Ascending aorta (tissue), 2 donors: ENCODE data around the gene CSGALNACT2. TPM values are rescaled to one million over a fixed set of nuclear protein-coding genes. Genes with fewer than 3 reads are reported as not detected.

ENCODE experiments used
- DNase-seq, 2 donors: peaks; one replicate each; pipeline ENCODE4 v3.0.0-alpha.2; 2019; ENCODE audit warnings: low spot score in 2 of 2
- H3K27ac ChIP-seq, 2 donors: fragments of 200-600 bp; sonication (generic); one replicate each; pipeline ENCODE4 v1.5.1; 2016 to 2017; ENCODE audit warnings: mild to moderate bottlenecking in 1 of 2
- H3K27me3 ChIP-seq: fragments of 200-600 bp; sonication (generic); one replicate; pipeline ENCODE4 v1.5.1; 2017
- H3K36me3 ChIP-seq, 2 donors: fragments of 200-600 bp; sonication (generic); one replicate each; pipeline ENCODE4 v1.5.1; 2016
- H3K4me1 ChIP-seq, 2 donors: fragments of 200-600 bp; sonication (generic); one replicate each; pipeline ENCODE4 v1.5.1; 2016 to 2017; ENCODE audit warnings: mild to moderate bottlenecking in 1 of 2
- H3K4me3 ChIP-seq, 2 donors: fragments of 200-600 bp; sonication (generic); one replicate each; pipeline ENCODE4 v1.5.1; 2016 to 2017; ENCODE audit warnings: mild to moderate bottlenecking in 1 of 2
- H3K9me3 ChIP-seq, 2 donors: fragments of 200-600 bp; sonication (generic); one replicate each; pipeline ENCODE4 v1.5.1; 2016
- CTCF ChIP-seq, 3 experiments: fragments of 200-600 bp in 2 of 3; fragments of 450-650 bp in 1 of 3; sonication (generic) in 2 of 3; IDR thresholded peaks; one replicate each; pipeline ENCODE4 v1.5.1; 2016 to 2019; ENCODE audit warnings: antibody characterized with exemption in 3 of 3, mild to moderate bottlenecking in 1 of 3, moderate library complexity in 1 of 3
- intact Hi-C: fragments of 100-400 bp; cut with DNase I; formaldehyde crosslinking; loops from one replicate; pipeline ENCODE4 v1.15.1; 2023
- total RNA-seq: library from RNA; depleted of rRNA; stranded (reverse); fragments of >200 nt; gene quantifications from one replicate; pipeline ENCODE4 v1.1.0, GENCODE V29; 2016

CSGALNACT2 gene
- total RNA-seq, 1 donor from 2014 or later: 19.7 TPM

GRCh38 chr10:43230101-43230908 is 92.1 kb downstream of the CSGALNACT2 start:
- H3K9me3 ChIP-seq: no peaks in the 10 kb centered on the region
- intact Hi-C loops: no loop called here
- peaks cover 0 to 2% of the 10 kb centered on the region in 2 donors for H3K4me1 ChIP-seq
- H3K27me3 ChIP-seq: no peaks in the 10 kb centered on the region
- peak overlapping the region; percentile 36 to 57 for H3K4me3 ChIP-seq
- no peaks in the 10 kb centered on the region for H3K36me3 ChIP-seq
- TF ChIP-seq CTCF (IDR thresholded peaks at IDR 0.05): no peak
- peak in 1 of 2 donors; percentile 58 for DNase-seq
- no peak overlapping the region for H3K27ac ChIP-seq

GRCh38 chr10:43230909-43231522 is 92.8 kb downstream of the CSGALNACT2 start:
- Histone ChIP-seq H3K9me3 (no peaks in the 10 kb centered on the region), H3K4me3 (no peak overlapping the region), H3K36me3 (no peaks in the 10 kb centered on the region), H3K4me1 (peaks cover 0 to 2% of the 10 kb centered on the region in 2 donors), H3K27ac (no peak overlapping the region), H3K27me3 (no peaks in the 10 kb centered on the region)
- intact Hi-C loops: no loop called here
- peak in 1 of 2 donors; percentile 6 for DNase-seq
- TF ChIP-seq CTCF (IDR thresholded peaks at IDR 0.05): no peak

- intact Hi-C loops: no loop called here
- H3K36me3 ChIP-seq: no peaks in the 10 kb centered on the region
- H3K27me3 ChIP-seq: no peaks in the 10 kb centered on the region
- H3K4me1 ChIP-seq: peaks cover 0 to 2% of the 10 kb centered on the region in 2 donors
- no peaks in the 10 kb centered on the region for H3K9me3 ChIP-seq
- no peak for TF ChIP-seq CTCF (IDR thresholded peaks at IDR 0.05)
- H3K4me3 ChIP-seq: no peak overlapping the region
- H3K27ac ChIP-seq: no peak overlapping the region
- DNase-seq: peak; percentile 7 to 49
Measured at GRCh38 chr10:43231523-43232078, 93.4 kb downstream of the CSGALNACT2 start.

- Histone ChIP-seq H3K4me1 (peaks cover 0 to 2% of the 10 kb centered on the region in 2 donors), H3K27ac (no peak overlapping the region), H3K4me3 (no peak overlapping the region), H3K27me3 (no peaks in the 10 kb centered on the region), H3K36me3 (no peaks in the 10 kb centered on the region), H3K9me3 (no peaks in the 10 kb centered on the region)
- intact Hi-C loops: no loop called here
- peak; percentile 1 to 34 for DNase-seq
- no peak for TF ChIP-seq CTCF (IDR thresholded peaks at IDR 0.05)
Measured at GRCh38 chr10:43233601-43234430, 95.6 kb downstream of the CSGALNACT2 start.

GRCh38 chr10:43234471-43235041 is 96.3 kb downstream of the CSGALNACT2 start:
- DNase-seq: peak in 1 of 2 donors; percentile 40
- Histone ChIP-seq H3K36me3 (no peaks in the 10 kb centered on the region), H3K27ac (no peak overlapping the region), H3K27me3 (no peaks in the 10 kb centered on the region), H3K4me1 (no peaks in the 10 kb centered on the region), H3K4me3 (no peak overlapping the region), H3K9me3 (no peaks in the 10 kb centered on the region)
- no peak for TF ChIP-seq CTCF (IDR thresholded peaks at IDR 0.05)
- intact Hi-C loops: no loop called here
